ENCODE results near the gene MLF2. TPM values are rescaled to one million over a fixed set of nuclear protein-coding genes. Genes with fewer than 3 reads are reported as not detected.
A peak's percentile ranks its signal among the peaks of the same experiment; 100 is the strongest.
"Not testable (repeated sequence)": the region's sequence is repeated elsewhere in the genome, so short reads cannot be mapped to it uniquely, and the experiment has no call there.

Gene MLF2
- total and polyA plus RNA-seq, 9 donors: 88.2 to 161 (median 146) TPM

DNA sequence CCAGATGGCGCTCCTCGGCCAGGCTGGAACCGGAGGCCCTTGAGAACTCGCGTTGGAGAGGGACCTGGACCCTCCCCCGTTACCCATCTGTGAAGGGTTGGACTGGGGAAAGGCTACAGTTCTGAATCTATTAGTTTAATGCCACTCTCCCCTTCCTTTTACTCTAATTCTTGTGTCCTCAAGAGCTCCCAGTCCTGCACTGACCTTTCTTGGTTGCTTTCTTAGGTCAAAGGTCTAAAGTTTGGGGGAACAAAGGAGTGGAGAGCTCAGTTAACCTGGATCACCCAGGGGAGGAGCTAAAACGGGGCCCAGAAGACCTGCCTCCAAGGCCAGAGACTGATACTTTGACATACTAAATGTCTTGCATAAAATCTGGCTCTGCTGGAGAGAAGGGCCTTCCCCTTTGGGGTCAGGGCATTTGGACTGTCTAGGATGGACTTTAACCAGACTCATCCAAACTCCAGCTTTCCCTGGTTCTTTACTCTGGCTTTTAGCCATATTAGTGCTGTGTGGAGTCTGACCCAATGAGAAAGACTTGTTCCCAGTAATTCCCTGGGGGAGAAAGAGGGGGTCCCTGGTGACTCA lies 923 bp upstream of the MLF2 start:
- Histone ChIP-seq H3K27me3 (ENCODE audit: control insufficient read depth, insufficient read depth, low read length) (no peaks in the 10 kb centered on the region), H3K36me3 (ENCODE audit: control insufficient read depth, insufficient read depth, low read length) (peaks cover 32% of the 10 kb centered on the region), H3K4me1 (ENCODE audit: control insufficient read depth, insufficient read depth, low read length) (peaks cover 23% of the 10 kb centered on the region), H3K9me3 (replicated peaks; ENCODE audit: control insufficient read depth, low read depth, low read length) (no peaks in the 10 kb centered on the region), H3K4me3 (ENCODE audit: low read length) (peak overlapping the region; percentile 100), H3K27ac (ENCODE audit: low read length) (peak overlapping the region; percentile 100)
- no peak for DNase-seq
- WGBS (ENCODE audit: insufficient coverage): 17% methylated on average over 1 of the region's 7 CpGs

DNA sequence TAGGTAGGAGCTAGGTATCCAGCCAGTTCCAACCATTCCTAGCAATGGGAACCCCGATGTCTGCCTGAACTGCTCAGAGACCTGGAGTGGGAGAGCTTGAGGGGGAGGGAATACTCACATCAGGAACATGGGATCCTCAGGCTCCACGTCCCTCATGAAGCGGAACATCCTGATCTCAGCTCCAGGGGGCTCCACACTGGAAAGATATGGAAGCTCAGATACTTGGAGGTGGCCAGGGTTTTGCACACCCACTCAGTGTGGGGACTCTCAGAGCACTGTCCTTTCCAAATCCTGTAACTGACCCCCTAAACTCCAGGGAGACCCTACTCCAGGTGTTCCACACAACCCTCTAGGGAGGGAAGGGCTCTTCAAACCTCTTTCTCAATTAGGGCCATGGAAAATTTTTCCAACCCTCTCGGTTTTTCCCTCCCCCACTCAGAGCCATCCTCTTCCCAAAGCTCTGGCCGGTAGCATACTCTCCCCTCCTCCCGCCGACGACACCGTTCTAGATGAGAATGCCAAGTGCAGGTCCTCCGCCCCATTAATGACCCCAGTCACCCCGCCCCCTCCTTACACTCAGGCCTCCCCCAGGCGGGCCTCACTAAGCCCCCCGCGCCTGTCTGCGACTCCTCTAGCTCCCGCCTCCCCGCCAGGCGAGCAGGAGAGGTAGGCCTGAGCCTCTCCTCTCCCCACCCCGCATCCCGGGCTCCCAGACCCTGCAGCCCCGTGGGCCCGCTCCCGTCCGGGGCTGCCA lies 597 bp downstream of the MLF2 start:
- WGBS (ENCODE audit: insufficient coverage): 2% methylated on average over 22 of the region's 24 CpGs
- Histone ChIP-seq H3K27ac (ENCODE audit: low read length) (peak overlapping the region; percentile 100), H3K4me3 (ENCODE audit: low read length) (peak overlapping the region; percentile 100), H3K4me1 (ENCODE audit: control insufficient read depth, insufficient read depth, low read length) (peaks cover 19% of the 10 kb centered on the region), H3K9me3 (replicated peaks; ENCODE audit: control insufficient read depth, low read depth, low read length) (no peaks in the 10 kb centered on the region), H3K27me3 (ENCODE audit: control insufficient read depth, insufficient read depth, low read length) (no peaks in the 10 kb centered on the region), H3K36me3 (ENCODE audit: control insufficient read depth, insufficient read depth, low read length) (peaks cover 48% of the 10 kb centered on the region)
- DNase-seq: peak; percentile 79

DNA sequence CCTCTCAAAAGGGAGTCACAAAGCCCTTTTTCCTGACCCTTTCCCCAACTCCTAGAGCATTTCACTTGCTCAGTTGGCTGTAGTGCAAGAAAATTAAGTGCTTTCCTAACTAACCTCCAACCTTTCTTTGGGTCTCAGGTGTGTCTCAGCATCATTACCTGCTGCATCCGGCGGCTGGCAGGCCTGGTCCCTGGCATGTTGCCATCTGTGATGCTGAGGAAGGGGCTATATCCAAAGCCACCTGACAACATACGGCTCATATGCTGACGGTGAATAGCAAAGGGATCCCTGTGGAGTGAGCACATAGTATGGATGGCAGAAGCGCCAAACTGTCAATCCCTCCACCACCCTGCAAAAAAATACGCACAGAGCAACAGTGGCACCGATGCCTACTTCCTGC lies 1.2 kb downstream of the MLF2 start:
- peak overlapping the region; percentile 100 for H3K27ac ChIP-seq (ENCODE audit: low read length)
- 55% methylated on average over 2 of the region's 7 CpGs for WGBS (ENCODE audit: insufficient coverage)

DNA sequence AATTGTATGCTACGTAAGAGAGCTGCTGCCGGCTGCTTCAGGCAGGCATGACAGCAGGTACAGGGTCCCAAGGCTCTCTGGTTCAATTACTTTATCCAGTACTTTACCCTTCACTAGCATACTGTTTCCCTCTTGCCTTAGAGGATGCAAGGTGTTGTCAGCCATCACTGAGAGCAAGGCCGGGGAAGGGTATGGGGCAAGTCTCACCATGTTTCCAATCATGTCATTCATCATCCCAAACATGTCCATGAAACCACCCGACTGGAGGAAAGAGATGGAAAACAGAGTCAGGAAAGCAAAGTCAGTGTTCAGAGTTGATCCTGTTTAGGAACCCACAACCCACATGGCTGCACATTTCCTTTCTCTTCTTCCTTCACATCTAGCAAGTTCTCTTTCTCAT lies 2.4 kb downstream of the MLF2 start:
- H3K27ac ChIP-seq (ENCODE audit: low read length): no peak overlapping the region
- WGBS (ENCODE audit: insufficient coverage): no CpG with 5 or more reads among the region's 4 CpGs

More for the DNA sequence above, 1.2 kb downstream of the MLF2 start:
- no peak for DNase-seq
- peaks cover 19% of the 10 kb centered on the region for H3K4me1 ChIP-seq (ENCODE audit: control insufficient read depth, insufficient read depth, low read length)
- no peaks in the 10 kb centered on the region for H3K27me3 ChIP-seq (ENCODE audit: control insufficient read depth, insufficient read depth, low read length)
- no peaks in the 10 kb centered on the region for H3K9me3 ChIP-seq (replicated peaks; ENCODE audit: control insufficient read depth, low read depth, low read length)
- H3K36me3 ChIP-seq (ENCODE audit: control insufficient read depth, insufficient read depth, low read length): peaks cover 53% of the 10 kb centered on the region
- H3K4me3 ChIP-seq (ENCODE audit: low read length): peak overlapping the region; percentile 100

DNA sequence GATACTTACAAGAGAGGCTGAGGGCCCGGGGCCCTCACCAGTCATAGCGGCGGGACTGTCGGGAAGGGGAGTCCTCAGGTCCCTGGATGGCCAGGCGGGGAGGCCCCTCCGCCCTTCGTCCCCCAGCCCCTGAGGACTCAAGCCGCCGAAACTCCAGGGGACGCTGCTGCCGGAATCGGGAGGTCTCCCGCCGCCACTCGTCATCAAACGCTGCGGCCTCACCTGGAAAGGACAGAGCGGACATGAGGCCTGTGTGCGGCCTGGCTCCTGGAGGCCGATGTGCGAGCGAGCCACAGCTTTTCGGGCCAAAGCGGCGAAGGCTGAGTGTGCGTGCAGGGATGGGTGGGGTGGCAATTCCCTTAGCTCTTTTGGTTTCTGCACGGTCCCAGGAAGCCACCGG lies 4.2 kb downstream of the MLF2 start:
- Histone ChIP-seq H3K27me3 (ENCODE audit: control insufficient read depth, insufficient read depth, low read length) (no peaks in the 10 kb centered on the region), H3K4me1 (ENCODE audit: control insufficient read depth, insufficient read depth, low read length) (peaks cover 18% of the 10 kb centered on the region), H3K27ac (ENCODE audit: low read length) (no peak overlapping the region), H3K9me3 (replicated peaks; ENCODE audit: control insufficient read depth, low read depth, low read length) (no peaks in the 10 kb centered on the region), H3K4me3 (ENCODE audit: low read length) (no peak overlapping the region), H3K36me3 (ENCODE audit: control insufficient read depth, insufficient read depth, low read length) (peaks cover 72% of the 10 kb centered on the region)
- DNase-seq: no peak
- 88% methylated on average over 23 of the region's 28 CpGs for WGBS (ENCODE audit: insufficient coverage)

More for the DNA sequence above, 2.4 kb downstream of the MLF2 start:
- Histone ChIP-seq H3K36me3 (ENCODE audit: control insufficient read depth, insufficient read depth, low read length) (peaks cover 65% of the 10 kb centered on the region), H3K27me3 (ENCODE audit: control insufficient read depth, insufficient read depth, low read length) (no peaks in the 10 kb centered on the region), H3K4me1 (ENCODE audit: control insufficient read depth, insufficient read depth, low read length) (peaks cover 23% of the 10 kb centered on the region), H3K9me3 (replicated peaks; ENCODE audit: control insufficient read depth, low read depth, low read length) (no peaks in the 10 kb centered on the region), H3K4me3 (ENCODE audit: low read length) (no peak overlapping the region)
- DNase-seq: no peak

DNA sequence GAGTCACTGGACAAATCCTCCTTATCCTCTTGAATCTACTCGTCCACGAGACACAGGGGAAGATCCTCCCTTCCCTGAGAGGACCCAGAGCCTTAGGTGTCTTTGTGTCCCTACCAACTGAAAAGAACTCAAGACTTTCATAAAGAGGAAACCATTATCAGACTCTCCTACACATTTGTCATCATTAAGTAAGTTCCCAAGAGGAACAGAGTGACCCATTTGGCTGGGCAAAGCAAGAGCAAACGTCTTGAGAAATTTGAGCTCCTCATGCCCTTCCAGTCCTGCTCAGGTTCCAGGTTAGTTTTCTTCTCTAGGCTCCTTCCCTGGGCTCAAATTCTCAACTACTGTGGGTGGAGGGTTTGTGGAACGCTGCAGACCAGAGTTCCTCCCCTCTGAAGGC lies 5.7 kb downstream of the MLF2 start:
- Histone ChIP-seq H3K4me3 (ENCODE audit: low read length) (no peak overlapping the region), H3K4me1 (ENCODE audit: control insufficient read depth, insufficient read depth, low read length) (peaks cover 14% of the 10 kb centered on the region), H3K27me3 (ENCODE audit: control insufficient read depth, insufficient read depth, low read length) (no peaks in the 10 kb centered on the region), H3K27ac (ENCODE audit: low read length) (no peak overlapping the region), H3K9me3 (replicated peaks; ENCODE audit: control insufficient read depth, low read depth, low read length) (no peaks in the 10 kb centered on the region), H3K36me3 (ENCODE audit: control insufficient read depth, insufficient read depth, low read length) (peaks cover 72% of the 10 kb centered on the region)
- WGBS (ENCODE audit: insufficient coverage): 77% methylated on average over 3 of the region's 4 CpGs
- no peak for DNase-seq

DNA sequence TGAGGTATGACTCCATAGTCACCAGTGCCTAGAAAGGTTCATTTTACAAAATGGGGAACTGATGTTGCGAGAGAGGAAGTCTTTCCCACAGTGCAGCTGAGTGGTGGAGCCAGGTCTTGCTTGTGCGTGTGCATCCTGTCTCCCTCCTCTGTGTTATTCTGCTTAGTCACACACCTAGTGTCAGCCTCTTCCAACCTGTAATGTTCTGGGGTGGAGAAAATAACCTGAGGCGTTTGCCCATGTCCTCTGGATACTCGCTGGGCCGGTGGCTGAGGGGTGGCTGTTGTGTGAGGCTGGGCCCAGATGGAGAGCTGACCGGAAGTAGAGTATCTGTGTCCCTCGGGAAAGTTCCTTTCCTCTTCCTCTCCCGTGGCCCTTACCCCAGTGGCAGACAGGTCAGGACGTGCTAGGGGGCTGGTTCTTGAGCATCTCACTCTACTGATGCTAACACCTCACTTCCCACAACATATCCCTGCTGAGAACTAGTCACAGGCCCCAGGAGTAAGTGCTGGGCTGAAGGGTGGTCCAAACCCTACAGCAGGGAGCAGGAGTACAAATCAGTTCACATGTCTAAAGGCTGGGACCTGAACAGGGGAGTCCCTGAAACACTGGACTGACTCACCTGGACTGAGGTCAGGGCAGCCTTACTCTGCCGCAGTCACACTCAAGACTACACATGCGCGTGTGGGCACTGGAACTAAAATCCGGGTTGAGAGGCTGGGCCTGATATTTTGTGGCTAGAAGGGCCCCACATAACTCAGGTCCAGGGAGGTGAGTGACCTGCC lies 7.0 kb downstream of the MLF2 start:
- H3K36me3 ChIP-seq (ENCODE audit: control insufficient read depth, insufficient read depth, low read length): peaks cover 60% of the 10 kb centered on the region
- 60% methylated on average over 1 of the region's 13 CpGs for WGBS (ENCODE audit: insufficient coverage)

DNA sequence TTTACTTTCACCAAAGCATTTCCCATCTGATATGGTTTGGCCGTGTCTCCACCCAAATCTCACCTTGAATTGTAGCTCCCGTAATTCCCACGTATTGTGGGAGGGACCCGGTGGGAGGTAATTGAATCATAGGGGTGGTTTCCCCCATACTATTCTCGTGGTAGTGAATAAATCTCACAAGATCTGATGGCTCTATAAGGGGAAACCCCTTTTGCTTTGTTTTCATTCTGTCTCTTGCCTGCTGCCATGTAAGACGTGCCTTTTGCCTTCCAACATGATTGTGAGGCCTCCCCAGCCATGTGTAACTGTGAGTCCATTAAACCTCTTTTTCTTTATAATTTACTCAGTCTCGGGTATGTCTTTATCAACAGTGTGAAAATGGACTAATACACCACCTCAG lies 9.6 kb downstream of the MLF2 start:
- 83% methylated on average over 1 of the region's 7 CpGs for WGBS (ENCODE audit: insufficient coverage)
- not testable (repeated sequence) for H3K27me3 ChIP-seq (ENCODE audit: control insufficient read depth, insufficient read depth, low read length); H3K4me1 ChIP-seq (ENCODE audit: control insufficient read depth, insufficient read depth, low read length); H3K9me3 ChIP-seq (replicated peaks; ENCODE audit: control insufficient read depth, low read depth, low read length); H3K4me3 ChIP-seq (ENCODE audit: low read length); DNase-seq; H3K27ac ChIP-seq (ENCODE audit: low read length)
- H3K36me3 ChIP-seq (ENCODE audit: control insufficient read depth, insufficient read depth, low read length): peaks cover 34% of the 10 kb centered on the region

More for the DNA sequence above, 7.0 kb downstream of the MLF2 start:
- peak; percentile 33 for DNase-seq
- Histone ChIP-seq H3K4me3 (ENCODE audit: low read length) (no peak overlapping the region), H3K4me1 (ENCODE audit: control insufficient read depth, insufficient read depth, low read length) (peaks cover 4% of the 10 kb centered on the region), H3K9me3 (replicated peaks; ENCODE audit: control insufficient read depth, low read depth, low read length) (no peaks in the 10 kb centered on the region), H3K27me3 (ENCODE audit: control insufficient read depth, insufficient read depth, low read length) (no peaks in the 10 kb centered on the region), H3K27ac (ENCODE audit: low read length) (no peak overlapping the region)

DNA sequence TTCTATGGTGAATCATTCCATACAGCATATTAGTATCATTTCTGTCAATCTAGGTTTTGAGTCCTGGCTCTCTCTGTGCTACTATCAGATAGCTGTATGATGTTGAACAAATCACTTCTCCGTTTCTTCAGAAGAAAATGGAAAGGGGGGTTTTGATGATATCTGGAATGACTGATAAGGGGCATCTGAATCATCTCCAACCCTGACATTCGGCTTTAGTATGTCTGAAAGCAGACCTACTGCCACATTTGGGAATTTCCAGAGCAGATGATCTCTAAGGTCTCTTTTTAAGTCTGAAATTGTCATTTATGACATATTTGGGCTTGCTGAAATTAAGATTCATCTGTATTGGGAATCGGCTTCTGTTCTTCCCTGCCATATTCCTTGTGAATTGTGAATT lies 10.1 kb downstream of the MLF2 start:
- peaks cover 29% of the 10 kb centered on the region for H3K36me3 ChIP-seq (ENCODE audit: control insufficient read depth, insufficient read depth, low read length)
- peaks cover 4% of the 10 kb centered on the region for H3K4me1 ChIP-seq (ENCODE audit: control insufficient read depth, insufficient read depth, low read length)
- no peaks in the 10 kb centered on the region for H3K27me3 ChIP-seq (ENCODE audit: control insufficient read depth, insufficient read depth, low read length)
- DNase-seq: no peak
- no CpG with 5 or more reads among the region's 3 CpGs for WGBS (ENCODE audit: insufficient coverage)
- H3K4me3 ChIP-seq (ENCODE audit: low read length): no peak overlapping the region
- no peak overlapping the region for H3K27ac ChIP-seq (ENCODE audit: low read length)
- H3K9me3 ChIP-seq (replicated peaks; ENCODE audit: control insufficient read depth, low read depth, low read length): no peaks in the 10 kb centered on the region

DNA sequence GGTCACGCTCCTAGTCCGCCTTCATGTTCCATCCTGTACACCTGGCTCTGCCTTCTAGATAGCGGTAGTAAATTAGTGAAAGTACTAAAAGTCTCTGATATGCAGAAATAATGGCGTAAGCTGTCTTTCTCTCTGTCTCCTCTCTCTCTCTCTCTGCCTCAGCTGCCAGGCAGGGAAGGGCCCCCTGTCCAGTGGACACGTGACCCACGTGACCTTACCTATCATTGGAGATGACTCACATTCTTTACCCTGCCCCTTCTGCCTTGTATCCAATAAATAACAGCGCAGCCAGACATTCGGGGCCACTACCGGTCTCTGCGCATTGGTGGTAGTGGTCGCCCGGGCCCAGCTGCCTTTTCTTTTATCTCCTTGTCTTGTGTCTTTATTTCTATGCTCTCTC lies 10.9 kb downstream of the MLF2 start:
- not testable (repeated sequence) for H3K9me3 ChIP-seq (replicated peaks; ENCODE audit: control insufficient read depth, low read depth, low read length); H3K27ac ChIP-seq (ENCODE audit: low read length)
- 40% methylated on average over 1 of the region's 12 CpGs for WGBS (ENCODE audit: insufficient coverage)

More for the DNA sequence above, 10.9 kb downstream of the MLF2 start:
- not testable (repeated sequence) for H3K27me3 ChIP-seq (ENCODE audit: control insufficient read depth, insufficient read depth, low read length); H3K4me1 ChIP-seq (ENCODE audit: control insufficient read depth, insufficient read depth, low read length); H3K4me3 ChIP-seq (ENCODE audit: low read length); DNase-seq
- H3K36me3 ChIP-seq (ENCODE audit: control insufficient read depth, insufficient read depth, low read length): peaks cover 22% of the 10 kb centered on the region

Data from muscle of leg (tissue), 11 donors.